ENCODE measurements around the gene SIMC1. TPM values are rescaled to one million over a fixed set of nuclear protein-coding genes. Genes with fewer than 3 reads are reported as not detected.
"Not testable (repeated sequence)": the region's sequence is repeated elsewhere in the genome, so short reads cannot be mapped to it uniquely, and the experiment has no call there.

The SIMC1 gene
- total RNA-seq, 1 donor from 2014 or later = 11.5 TPM

DNA sequence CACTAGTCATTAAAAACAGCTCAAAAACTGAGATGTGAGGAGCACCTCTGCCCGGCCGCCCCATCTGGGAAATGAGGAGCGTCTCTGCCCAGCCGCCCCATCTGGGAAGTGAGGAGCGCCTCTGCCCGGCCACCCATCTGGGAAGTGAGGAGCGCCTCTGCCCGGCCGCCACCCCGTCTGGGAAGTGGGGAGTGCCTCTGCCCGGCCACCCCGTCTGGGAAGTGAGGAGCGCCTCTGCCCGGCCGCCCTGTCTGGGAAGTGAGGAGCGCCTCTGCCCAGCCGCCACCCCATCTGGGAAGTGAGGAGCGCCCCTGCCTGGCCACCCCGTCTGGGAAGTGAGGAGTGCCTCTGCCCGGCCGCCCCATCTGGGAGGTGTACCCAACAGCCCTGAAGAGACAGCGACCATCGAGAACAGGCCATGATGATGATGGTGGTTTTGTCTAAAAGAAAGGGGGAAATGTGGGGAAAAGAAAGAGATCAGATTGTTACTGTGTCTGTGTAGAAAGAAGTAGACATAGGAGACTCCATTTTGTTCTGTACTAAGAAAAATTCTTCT, 23.7 kb upstream of the SIMC1 start:
- not testable (repeated sequence) for DNase-seq (ENCODE audit: low spot score)

DNA sequence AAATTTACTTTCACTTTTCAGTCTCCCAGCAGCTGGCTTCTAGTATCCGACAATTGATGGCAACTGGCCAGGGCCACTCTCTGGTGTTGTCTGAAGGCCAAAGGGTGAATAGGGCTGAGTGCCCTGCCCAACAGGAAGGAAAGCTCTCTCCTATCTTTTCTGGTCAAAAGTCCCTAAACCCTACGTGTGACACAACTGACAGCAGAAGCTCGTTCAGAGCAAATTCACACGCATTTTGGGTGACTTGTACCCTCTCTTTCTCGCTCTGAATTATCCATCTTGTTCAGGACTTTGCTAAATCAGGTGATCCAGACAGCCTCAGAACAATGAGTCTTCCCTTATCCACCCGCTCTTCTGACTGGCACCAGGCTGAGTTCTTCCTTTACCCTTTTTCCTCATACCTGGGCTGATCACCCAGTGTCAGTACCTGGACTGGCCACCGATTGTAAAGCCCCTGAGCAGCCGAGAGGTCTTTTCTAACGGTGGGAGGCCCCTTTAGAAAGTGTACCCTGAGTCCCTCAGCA, 21.8 kb upstream of the SIMC1 start:
- DNase-seq (ENCODE audit: low spot score) = not testable (repeated sequence)

DNA sequence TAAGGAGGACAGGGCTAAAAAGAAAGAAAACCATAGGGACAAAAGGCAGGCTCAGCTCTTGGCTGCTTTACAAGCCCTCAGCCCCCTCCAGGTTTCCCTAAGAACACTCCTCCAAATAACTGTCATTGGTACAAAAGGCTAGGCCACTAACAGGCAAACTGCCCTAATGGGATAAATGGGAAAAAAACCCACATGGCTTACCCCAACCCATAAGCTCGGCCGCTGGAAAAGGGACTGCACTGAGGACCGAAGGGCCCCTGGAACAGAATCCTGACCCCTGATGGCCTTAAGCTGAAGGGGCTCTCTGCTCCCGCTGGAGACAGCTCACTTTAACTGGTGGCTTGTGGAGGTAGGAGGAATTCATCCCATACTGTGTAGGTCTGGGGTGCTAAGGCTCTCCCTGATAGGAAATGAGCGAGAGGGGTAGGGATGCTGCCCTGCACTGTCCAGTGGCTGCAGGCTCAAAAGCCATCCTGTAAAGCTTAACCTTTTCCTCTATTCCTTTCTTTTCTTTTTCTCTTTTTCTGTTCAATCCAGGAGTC, 21.0 kb upstream of the SIMC1 start:
- not testable (repeated sequence) for DNase-seq (ENCODE audit: low spot score)

DNA sequence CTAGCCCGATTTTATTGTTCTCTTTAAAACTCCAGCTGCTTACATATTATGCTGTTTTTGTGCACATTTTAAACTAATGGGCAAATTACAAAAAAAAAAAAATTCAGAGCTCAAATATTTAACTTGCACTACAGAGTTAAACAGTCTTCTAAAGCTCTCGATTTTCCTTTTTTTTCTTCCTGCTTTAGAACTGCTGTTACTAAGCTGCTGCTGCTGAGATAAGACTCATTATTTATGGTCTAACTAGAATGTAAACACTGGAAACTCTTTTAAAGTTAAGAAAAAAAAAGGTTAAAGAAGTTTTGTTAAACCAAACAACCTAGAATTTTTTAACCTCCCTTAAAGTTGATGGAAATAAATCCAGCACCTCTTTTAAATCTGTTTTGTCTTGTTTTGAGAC, 20.5 kb upstream of the SIMC1 start:
- DNase-seq (ENCODE audit: low spot score) = not testable (repeated sequence)

DNA sequence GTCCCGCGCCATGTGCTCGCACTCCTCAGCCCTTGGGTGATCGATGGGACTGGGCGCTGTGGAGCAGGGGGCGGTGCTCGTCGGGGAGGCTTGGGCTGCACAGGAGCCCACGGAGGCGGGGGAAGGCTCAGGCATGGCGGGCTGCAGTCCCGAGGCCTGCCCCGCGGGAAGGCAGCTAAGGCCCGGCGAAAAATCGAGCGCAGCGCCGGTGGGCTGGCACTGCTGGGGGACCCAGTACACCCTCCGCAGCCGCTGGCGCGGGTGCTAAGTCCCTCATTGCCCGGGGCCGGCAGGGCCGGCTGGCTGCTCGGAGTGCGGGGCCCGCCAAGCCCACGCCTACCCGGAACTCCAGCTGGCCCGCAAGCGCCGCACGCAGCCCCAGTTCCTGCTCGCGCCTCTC, 16.2 kb upstream of the SIMC1 start:
- not testable (repeated sequence) for DNase-seq (ENCODE audit: low spot score)

DNA sequence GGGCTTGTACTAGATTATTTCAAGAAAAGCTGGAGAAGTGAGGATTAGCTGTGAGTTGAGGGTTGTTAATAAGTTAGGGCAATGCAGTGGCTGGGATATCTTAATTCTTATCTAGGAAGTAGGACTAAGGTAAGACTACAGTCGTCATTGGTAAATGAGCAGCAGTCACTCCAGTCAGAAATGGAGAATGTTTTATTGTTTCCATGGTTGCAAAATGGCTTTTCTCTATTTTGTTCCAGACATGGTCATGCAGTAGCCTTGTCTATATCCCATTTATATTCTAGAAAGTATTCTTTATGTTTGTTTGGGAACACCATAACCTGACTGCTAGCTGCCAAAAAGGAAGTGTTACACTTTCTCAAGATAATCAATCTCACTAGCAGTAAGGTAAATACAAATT, 9.9 kb upstream of the SIMC1 start:
- not testable (repeated sequence) for DNase-seq (ENCODE audit: low spot score)

DNA sequence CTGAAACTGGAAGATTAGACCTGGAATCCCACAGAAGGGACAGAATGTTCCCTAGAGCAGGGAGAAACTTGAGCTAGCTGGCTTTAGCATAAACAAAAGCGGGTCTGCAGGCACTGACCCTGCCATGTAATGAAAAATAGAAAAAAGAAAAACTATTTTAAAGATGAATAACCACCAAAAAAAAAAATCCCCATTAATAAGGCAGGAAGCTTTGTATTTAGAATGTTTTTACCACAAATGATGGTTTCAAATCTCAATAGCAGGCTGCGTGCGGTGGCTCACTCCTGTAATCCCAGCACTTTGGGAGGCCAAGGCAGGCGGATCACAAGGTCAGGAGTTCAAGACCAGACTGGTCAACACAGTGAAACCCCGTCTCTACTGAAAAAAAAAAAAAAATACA, 5.0 kb upstream of the SIMC1 start:
- DNase-seq (ENCODE audit: low spot score) = not testable (repeated sequence)

DNA sequence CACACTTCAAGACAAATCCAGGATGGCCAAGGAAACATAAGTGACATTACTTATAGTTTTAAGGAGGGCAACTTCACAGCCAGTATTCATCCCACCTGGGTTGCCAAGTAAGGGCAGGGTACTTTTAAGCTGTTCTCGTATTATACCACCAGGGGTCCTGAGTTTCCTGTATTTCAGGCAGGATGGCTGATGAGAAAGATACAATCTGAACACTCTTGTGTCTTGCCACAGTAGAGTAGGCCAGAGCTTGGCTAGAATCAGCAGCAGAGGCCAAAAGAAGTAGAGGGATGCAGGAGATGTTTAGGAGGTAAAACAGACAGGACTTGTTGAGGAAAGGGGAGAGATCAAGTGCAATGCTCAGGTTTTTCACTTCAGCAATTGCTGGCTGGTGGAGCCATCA, 3.1 kb upstream of the SIMC1 start:
- DNase-seq (ENCODE audit: low spot score) = not testable (repeated sequence)

DNA sequence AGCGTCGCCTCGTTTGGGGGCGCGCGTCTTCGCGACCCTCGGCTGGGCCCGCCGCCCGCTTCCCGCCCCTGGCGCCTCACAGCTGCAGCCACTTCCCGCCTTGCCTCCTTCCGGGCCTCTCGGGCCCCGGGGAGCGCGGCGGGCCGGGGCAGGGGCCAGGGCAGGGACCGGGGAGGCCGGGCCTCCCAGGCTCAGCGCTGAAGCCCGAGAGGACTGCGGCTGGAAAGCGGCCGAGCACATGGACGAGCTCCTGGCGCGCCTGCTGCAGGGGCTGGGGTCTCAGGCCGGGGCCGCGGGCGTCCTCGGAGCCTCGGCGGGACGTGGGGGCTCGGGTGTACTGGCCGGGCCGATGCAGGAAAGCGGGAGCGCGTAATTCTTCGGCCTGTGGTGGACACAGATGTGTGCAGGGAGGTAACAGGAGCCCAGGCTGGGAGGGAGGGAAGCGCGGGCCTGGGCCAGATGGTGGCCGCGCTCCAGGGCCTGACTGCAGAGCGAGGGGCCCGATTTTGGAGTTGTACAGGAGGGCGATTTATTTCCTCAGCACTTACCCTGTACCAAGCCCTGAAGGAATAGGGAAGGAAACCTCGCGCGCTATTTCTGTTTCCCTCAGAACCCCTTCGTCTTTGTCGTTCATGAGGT, 540 bp downstream of the SIMC1 start:
- not testable (repeated sequence) for DNase-seq (ENCODE audit: low spot score)

DNA sequence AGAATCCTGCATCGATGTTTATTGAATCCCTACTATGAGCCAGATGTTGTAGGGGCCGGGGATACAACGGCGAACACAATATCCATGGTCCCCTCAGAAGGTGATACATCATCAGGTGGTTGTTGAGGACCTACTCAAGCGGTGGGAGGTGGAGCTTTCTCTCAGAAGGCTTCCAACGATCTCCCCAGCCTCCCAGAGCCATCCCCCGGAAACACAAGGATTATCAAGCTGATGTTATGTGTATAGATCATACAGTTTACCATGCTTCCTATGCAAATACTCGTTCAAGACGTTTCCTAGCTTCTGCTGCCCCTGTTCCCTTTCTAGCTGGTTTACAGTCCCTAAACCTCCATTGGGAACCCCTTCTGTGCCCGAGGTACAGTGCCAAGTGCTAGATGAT, 1.1 kb downstream of the SIMC1 start:
- DNase-seq (ENCODE audit: low spot score) = not testable (repeated sequence)

DNA sequence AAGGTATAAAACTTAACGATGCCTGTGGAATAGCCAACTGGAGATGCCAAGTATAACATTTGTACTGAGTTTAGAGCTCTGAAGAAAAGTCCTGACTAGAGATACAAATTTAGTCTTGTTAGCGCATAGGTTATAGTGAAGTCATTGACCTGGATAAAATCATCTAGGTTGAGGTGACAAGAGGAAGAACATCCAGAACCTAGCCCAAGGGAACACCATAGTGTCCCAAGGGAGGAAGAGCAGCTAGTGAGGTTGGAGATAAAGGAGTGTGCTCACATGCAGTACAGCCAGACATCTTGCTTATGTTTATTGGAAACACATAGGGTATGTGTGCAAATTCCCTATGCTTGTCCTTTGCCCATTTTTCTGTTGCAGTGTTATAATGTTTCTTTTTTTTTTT, 6.1 kb downstream of the SIMC1 start:
- not testable (repeated sequence) for DNase-seq (ENCODE audit: low spot score)

DNA sequence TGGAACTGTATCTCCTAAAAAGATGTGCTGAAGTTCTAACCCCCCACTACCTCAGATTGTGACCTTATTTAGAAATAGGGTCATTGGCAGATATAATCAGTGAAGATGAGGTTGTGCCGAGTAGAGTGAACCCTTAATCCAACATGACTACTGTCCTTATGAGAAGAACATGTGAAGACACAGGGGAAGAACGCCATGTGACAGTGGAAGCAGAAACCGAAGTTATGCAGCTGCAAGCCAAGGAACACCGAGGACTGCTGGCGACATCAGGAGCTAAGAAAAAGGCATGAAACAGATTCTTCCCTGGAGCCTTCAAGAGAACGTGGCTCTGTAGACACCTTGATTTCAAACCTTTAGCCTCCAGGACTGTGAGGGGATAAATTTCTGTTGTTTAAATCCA, 6.8 kb downstream of the SIMC1 start:
- DNase-seq (ENCODE audit: low spot score) = not testable (repeated sequence)

DNA sequence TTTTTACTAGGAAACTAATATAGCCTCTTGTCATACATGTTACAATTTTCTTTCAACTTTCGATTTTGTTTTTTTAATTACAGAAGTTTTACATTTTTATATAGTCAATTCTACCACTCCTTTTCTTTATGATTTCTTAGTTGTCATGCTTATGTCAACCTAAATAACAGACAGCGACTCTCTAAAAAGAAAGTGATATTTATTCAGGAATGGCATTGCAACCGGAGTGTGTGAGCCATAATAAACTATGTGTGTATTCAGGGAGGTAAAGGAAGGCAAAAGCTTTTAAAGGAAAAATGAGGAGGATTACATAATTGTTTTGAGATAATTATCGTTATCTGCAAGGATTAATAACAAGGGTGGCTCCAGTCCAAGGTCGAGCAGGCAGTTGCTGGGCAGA, 7.3 kb downstream of the SIMC1 start:
- not testable (repeated sequence) for DNase-seq (ENCODE audit: low spot score)

DNA sequence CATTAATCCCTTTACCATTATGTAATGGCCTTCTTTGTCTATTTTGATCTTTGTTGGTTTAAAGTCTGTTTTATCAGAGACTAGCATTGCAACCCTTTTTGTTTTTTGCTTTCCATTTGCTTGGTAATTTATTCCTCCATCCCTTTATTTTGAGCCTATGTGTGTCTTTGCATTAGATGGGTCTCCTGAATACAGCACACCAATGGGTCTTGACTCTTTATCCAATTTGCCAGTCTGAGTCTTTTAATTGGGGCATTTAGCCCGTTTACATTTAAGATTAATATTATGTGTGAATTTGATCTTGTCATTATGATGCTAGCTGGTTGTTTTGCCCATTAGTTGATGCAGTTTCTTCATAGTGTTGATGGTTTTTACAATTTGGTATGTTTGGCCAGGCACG, 12.5 kb downstream of the SIMC1 start:
- DNase-seq (ENCODE audit: low spot score) = not testable (repeated sequence)

DNA sequence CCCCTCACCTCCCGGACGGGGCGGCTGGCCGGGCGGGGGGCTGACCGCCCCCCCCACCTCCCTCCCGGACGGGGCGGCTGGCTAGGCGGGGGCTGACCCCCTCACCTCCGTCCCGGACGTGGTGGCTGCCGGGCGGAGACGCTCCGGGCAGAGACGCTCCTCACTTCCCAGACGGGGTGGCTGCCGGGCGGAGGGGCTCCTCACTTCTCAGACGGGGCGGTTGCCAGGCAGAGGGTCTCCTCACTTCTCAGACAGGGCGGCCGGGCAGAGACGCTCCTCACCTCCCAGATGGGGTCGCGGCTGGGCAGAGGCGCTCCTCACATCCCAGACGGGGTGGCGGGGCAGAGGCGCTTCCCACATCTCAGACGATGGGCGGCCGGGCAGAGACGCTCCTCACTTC, 13.9 kb downstream of the SIMC1 start:
- not testable (repeated sequence) for DNase-seq (ENCODE audit: low spot score)

DNA sequence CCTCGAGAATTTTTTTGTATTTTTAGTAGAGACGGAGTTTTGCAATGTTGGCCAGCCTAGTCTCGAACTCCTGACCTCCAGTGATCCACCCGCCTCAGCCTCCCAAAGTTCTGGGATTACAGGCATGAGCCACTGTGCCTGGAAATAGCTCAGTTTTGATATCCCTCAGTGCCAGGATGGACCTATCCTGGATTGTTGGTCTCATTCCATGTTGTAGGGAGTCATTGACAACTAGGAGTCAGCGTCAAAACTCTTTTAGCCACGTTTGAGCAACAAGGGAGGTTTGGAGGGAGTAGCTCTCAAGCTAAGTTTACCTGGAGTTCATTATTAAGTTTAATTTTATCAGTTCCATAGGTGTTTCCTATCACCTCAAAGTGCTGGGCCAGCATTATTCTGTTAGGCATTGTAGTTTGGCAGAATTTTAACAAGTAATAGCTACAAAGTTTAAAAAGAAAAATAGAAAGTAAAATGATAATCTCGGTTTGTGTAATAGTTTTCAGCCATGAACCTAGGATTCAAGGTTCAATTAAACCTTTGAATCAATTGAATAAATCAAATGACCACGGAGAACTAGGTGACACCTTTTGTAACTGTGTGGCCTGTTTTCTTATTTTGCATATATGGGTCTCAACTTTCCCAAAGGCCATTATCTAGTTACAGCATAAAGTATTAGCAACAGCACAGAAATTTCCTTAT, 15.3 kb downstream of the SIMC1 start:
- DNase-seq (ENCODE audit: low spot score) = not testable (repeated sequence)

DNA sequence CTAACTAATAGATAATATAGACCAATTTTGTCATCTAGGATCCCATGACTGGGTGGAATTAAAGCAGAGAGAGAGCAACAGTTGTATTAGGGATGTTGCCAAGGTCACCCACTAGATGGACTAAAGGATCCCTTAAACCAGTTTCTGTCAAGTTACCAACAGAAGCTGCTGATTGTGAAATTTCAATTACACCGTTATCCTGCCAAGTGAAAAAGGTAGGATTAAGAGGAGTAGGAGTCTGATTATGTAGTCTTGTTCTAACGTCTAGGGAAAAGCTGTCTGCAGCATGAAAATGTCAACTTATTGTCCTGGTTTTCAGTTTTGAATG, 15.8 kb downstream of the SIMC1 start:
- not testable (repeated sequence) for DNase-seq (ENCODE audit: low spot score)

DNA sequence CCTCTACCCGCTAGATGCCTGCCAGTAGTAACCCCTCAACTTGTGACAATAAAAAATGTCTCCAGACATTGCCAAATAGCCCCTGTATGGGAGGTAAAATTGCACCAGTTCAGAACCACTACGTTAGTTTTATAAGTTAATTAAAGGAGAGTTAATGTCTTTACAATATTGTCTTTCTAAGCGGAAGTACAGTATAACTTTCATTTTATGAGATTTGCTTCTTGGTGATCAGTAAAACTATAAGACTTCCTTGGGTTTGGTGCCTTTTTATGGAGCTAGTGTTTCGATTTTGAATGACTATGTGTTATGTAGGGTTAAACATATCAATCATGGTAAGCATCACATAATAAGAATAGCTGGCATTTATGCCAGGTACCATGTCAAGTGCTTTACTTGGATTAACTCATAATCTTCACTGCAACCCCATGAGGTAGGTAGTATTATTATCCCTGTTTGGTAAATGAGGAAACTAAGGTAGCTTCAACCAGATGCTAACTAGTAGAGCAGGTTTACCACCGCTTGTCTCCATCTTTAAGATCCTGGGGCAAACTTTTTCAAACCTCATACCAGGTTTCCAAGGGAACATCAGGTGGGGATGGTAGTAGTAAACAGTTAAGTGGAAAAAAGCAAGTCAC, 19.8 kb downstream of the SIMC1 start:
- DNase-seq (ENCODE audit: low spot score) = not testable (repeated sequence)

DNA sequence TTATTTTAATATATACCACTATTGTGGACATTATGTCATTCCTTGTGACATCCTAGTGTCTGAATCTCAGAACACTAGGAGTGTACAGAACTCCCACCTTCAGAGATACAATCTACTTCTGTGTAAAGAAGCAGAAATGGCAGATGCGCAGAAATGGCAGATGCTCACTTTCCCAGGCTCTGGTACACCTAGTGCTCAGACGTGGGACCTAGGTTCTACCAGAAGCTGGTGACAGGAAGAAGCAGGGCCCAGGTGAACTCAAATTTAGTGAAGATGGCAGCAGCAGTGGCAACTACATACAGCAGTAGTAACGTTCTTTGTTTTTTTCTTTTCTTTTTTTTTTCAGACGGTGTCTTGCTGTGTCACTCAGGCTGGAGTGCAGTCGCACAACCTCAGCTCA, 22.5 kb downstream of the SIMC1 start:
- not testable (repeated sequence) for DNase-seq (ENCODE audit: low spot score)

DNA sequence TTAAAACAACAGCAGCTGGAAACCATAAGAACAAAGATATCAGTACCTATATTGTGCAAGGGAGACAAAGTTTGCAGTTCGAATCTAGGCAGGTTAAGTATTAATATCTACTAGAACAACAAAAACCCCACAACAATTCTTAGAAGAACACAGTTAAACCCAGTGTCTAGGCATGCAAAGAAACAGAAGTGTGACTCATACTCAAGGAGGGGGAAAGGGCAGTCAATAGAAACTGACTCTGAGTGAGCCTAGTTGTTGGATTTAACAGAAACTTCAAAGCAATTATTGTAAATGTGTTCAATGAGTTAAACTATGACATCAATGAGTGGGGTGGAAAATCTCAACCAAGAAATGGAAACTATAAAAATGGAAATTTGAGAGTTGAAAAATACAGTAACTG, 28.2 kb downstream of the SIMC1 start:
- not testable (repeated sequence) for DNase-seq (ENCODE audit: low spot score)

DNA sequence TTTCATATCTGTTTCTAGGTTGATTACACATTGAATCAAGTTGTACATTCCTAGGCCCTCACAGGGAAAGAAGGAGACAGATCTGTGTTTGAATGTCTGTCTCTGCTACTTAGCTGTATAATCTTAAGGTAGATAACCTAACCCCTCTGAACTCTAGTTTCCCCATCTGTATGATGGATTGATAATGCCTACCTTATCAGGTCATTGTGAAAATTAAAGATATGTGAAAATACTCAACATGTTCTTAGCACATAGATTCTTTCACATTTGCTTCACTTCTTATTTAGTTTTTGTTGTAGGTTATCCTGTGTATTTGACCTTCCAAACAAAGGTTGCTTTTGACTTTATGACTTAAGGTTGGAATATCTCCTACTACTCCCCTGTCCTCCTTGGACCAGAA, 50.8 kb downstream of the SIMC1 start:
- not testable (repeated sequence) for DNase-seq (ENCODE audit: low spot score)
